DND-41 (cell line): ENCODE measurements around the gene HTR2C.
"Not testable (repeated sequence)": the region's sequence is repeated elsewhere in the genome, so short reads cannot be mapped to it uniquely, and the experiment has no call there.

Experiments
- EZH2 ChIP-seq: IDR thresholded peaks from 3 replicates; pipeline ENCODE4 v1.6.1; 2012; ENCODE audit warnings: borderline replicate concordance, low read depth, mild to moderate bottlenecking, moderate library complexity, low read length, inconsistent platforms; ENCODE audit not compliant: severe bottlenecking
- TF ChIP-seq, protein P1 (sequence below): IDR thresholded peaks from 2 replicates; pipeline ENCODE4 v1.5.1; 2012; ENCODE audit warnings: borderline replicate concordance, low read length, moderate library complexity, mild to moderate bottlenecking; ENCODE audit not compliant: poor library complexity, severe bottlenecking; ENCODE audit errors: extremely low read depth

DNA sequence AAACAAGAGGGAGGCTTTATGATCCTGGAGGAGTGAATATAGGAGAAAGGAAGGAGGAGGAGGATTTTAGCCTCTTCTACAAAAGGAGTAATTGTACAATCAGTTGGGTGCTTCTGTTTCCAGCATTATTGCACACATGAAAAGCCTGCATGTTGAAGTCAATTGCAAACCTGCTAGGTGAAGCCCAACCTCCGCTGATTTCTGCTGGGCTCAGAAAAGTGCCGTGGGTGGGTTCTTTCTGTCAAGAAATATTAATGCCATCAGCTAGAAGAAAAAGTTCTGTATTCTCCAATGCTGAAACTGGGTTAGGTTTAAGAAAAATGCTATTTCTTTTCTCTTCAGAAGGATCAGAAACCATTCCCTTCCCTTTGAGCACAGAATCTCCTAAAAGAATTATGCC is 349.4 kb downstream of the HTR2C start:
- TF ChIP-seq, protein P1, sequence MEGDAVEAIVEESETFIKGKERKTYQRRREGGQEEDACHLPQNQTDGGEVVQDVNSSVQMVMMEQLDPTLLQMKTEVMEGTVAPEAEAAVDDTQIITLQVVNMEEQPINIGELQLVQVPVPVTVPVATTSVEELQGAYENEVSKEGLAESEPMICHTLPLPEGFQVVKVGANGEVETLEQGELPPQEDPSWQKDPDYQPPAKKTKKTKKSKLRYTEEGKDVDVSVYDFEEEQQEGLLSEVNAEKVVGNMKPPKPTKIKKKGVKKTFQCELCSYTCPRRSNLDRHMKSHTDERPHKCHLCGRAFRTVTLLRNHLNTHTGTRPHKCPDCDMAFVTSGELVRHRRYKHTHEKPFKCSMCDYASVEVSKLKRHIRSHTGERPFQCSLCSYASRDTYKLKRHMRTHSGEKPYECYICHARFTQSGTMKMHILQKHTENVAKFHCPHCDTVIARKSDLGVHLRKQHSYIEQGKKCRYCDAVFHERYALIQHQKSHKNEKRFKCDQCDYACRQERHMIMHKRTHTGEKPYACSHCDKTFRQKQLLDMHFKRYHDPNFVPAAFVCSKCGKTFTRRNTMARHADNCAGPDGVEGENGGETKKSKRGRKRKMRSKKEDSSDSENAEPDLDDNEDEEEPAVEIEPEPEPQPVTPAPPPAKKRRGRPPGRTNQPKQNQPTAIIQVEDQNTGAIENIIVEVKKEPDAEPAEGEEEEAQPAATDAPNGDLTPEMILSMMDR: not testable (repeated sequence)
- TF ChIP-seq EZH2: not testable (repeated sequence)
